ENCODE results near the gene CGB2. TPM values are rescaled to one million over a fixed set of nuclear protein-coding genes. Genes with fewer than 3 reads are reported as not detected.

CGB2 gene
- total RNA-seq, 5 donors from 2014 or later (not counting 1 experiment from before 2014, with no cell fraction given), result not detected

DNA sequence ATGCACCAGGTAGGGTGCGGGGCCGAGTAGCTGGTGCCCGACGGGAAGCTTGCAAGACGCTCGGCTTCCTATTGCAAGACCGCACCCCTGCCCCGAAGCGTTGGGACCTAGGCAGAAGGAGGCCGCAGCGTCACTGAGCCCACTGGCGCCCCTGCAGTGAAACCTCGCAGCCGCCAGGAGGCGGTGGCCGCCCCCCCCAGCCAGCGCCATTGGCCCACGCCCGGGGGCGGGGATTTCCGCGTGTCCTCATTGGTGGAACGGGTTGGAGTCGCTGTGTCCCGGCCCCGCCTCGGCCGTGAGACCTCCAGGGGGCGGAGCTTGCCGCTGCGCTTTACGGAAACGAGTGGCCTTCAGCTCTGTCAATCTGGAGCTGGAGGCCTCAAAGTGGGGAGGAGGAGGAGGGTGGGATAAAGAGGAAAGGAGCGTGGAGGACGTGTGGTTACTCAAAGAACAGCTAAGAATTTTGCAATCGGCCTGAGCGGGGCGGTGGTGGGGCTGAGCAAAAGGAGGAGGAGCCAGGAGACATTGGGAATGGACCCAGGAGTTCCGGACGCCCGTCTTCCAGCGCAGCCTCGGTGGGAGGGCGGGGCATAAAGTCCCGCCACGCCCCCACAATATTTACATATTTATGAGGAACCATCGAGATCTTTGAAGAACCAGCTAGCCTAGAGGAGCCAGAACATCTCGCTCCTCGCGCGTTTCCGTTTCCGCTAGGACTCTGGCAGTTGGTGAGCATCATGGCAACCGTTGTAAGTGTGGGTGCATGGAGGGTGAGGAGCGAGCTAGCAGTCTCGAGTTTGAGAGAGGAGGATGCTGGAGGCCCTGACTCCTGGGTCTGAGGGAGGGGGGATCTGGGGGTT is 38.3 kb upstream of the CGB2 start, which contains the start of the genes GYS1 and RUVBL2:
GYS1 (minus strand) TSS at position 135 of the 860 bp plus-strand sequence. CDS start 197 bp downstream, outside the sequence.
RUVBL2 (plus strand) TSS at position 713 of the 860 bp plus-strand sequence; CDS start at position 738, 25 bp downstream.
- ATAC-seq (replicated peaks in 1 of 4), result peak; percentile 89 to 96 (median 94)
- peak within 1 kb of the TSS; percentile 92 to 95 (median 94) for H3K4me3 Mint-ChIP-seq
- WGBS (ENCODE audit: insufficient coverage), result 0% methylated on average over 44 of the region's 56 CpGs
- H3K27me3 Mint-ChIP-seq, result no peaks in the 10 kb centered on the region
- H3K4me1 Mint-ChIP-seq, result peaks cover 40 to 54% (median 46%) of the 10 kb centered on the region in 3 donors
- peak within 1 kb of the TSS; percentile 86 for H3K27ac ChIP-seq (ENCODE audit: low read length)
- H3K36me3 ChIP-seq (ENCODE audit: control insufficient read depth in 2 of 2, extremely low read depth in 1 of 2, insufficient read depth in 1 of 2, low read length in 1 of 2), result peaks cover 0 to 4% of the 10 kb centered on the region in 2 donors
- peak within 1 kb of the TSS; percentile 84 to 95 for H3K4me3 ChIP-seq (ENCODE audit: control insufficient read depth in 1 of 2, extremely low read depth in 1 of 2, low read length in 1 of 2)
- H3K27me3 ChIP-seq (replicated peaks in 1 of 2; ENCODE audit: control insufficient read depth in 2 of 2, extremely low read depth in 1 of 2, insufficient read depth in 2 of 2, low read length in 1 of 2), result no peaks in the 10 kb centered on the region
- peaks cover 3 to 41% of the 10 kb centered on the region in 2 experiments for H3K4me1 ChIP-seq (ENCODE audit: control insufficient read depth in 1 of 2, extremely low read depth in 1 of 2, insufficient read depth in 2 of 2, low read length in 2 of 2)
- H3K36me3 Mint-ChIP-seq, result peaks cover 11% of the 10 kb centered on the region
- peak; percentile 97 to 100 (median 99) for DNase-seq
- no peaks in the 10 kb centered on the region for H3K9me3 ChIP-seq
- ChIA-PET CTCF (interaction anchor here (0.5 to 1.9 kb wide), 46 partner anchors 10 to 857 kb away, joined by 3 to 16 read pairs (median 4); partner anchors contain the start of genes AP2A1 (in 1 of the 2), DBP (in 1 of the 2), HSD17B14 (in 1 of the 2) and LIN7B (in 1 of the 2)), POLR2A (interaction anchor here (0.5 to 1.1 kb wide), 11 partner anchors 31 to 1954 kb away, joined by 3 to 5 read pairs (median 3); partner anchors contain the start of gene NUCB1 (in 1 of the 2))
- H3K27ac Mint-ChIP-seq, result peak within 1 kb of the TSS; percentile 92 to 95
- H3K9me3 Mint-ChIP-seq, result no peaks in the 10 kb centered on the region

DNA sequence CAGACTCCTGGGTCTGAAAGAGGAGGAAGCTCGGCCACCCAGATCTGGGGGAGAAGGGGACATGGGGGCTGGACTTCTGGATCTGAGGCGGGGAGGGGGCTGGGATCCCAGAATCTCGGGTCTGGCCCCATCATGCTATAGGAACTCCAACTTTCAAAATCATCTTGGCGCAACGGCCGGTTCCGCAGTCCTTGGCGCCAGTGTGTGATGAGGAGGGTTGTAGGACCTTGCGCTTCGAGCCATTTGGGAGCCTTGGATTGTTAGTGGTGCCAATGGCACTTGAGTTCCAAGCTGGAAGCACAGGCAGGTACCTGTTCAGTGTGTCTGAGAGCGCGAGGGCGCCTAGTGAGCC is 37.7 kb upstream of the CGB2 start:
- peaks cover 41 to 53% (median 46%) of the 10 kb centered on the region in 3 donors for H3K4me1 Mint-ChIP-seq
- peaks cover 3 to 41% of the 10 kb centered on the region in 2 experiments for H3K4me1 ChIP-seq (ENCODE audit: control insufficient read depth in 1 of 2, extremely low read depth in 1 of 2, insufficient read depth in 2 of 2, low read length in 2 of 2)
- POLR2A ChIA-PET, result interaction anchor here (0.5 to 1.1 kb wide), 5 partner anchors 83 to 1883 kb away, joined by 3 to 5 read pairs (median 3); no protein-coding TSS in a partner anchor
- DNase-seq (no peak), ATAC-seq (replicated peaks in 1 of 4) (no peak)
- H3K4me3 ChIP-seq (ENCODE audit: control insufficient read depth in 1 of 2, extremely low read depth in 1 of 2, low read length in 1 of 2), result peak overlapping the region; percentile 72 to 95
- H3K9me3 Mint-ChIP-seq, result no peaks in the 10 kb centered on the region
- no peaks in the 10 kb centered on the region for H3K27me3 ChIP-seq (replicated peaks in 1 of 2; ENCODE audit: control insufficient read depth in 2 of 2, extremely low read depth in 1 of 2, insufficient read depth in 2 of 2, low read length in 1 of 2)
- no peaks in the 10 kb centered on the region for H3K9me3 ChIP-seq
- H3K36me3 ChIP-seq (ENCODE audit: control insufficient read depth in 2 of 2, extremely low read depth in 1 of 2, insufficient read depth in 1 of 2, low read length in 1 of 2), result peaks cover 0 to 3% of the 10 kb centered on the region in 2 donors
- no peaks in the 10 kb centered on the region for H3K27me3 Mint-ChIP-seq
- peak overlapping the region; percentile 86 for H3K27ac ChIP-seq (ENCODE audit: low read length)
- H3K27ac Mint-ChIP-seq, result peak overlapping the region; percentile 92 to 95
- WGBS (ENCODE audit: insufficient coverage), result 6% methylated on average over 6 of the region's 13 CpGs
- H3K4me3 Mint-ChIP-seq, result peak overlapping the region; percentile 92 to 95 (median 94)
- H3K36me3 Mint-ChIP-seq, result peaks cover 5% of the 10 kb centered on the region
- CTCF ChIA-PET, result interaction anchor here (0.6 to 1.9 kb wide), 30 partner anchors 11 to 790 kb away, joined by 3 to 16 read pairs (median 4); partner anchors contain the start of genes HSD17B14 (in 1 of the 2), NUCB1 (in 1 of the 2), PIH1D1 (in 1 of the 2) and RPL18 (in 1 of the 2)

DNA sequence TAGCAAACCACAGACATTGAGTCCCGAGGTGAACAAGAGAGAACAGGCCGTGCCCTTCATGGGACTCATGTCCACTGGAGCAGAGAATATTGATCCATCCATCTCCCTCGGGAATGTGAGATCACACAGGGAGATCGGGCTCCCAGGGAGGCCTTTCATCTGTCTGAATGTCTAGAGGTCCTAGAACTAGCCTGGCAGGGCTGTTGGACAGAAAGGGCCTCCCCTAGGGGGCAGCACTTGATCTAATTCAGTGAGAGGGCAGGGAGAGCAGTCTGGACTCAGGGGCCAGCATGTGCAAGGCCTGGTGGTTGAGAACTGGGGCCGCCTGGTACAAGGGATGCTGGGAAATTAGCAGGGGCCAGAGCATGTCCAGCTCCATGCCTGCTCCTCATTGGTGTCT is 33.7 kb upstream of the CGB2 start:
- Histone ChIP-seq H3K27me3 (replicated peaks in 1 of 2; ENCODE audit: control insufficient read depth in 2 of 2, extremely low read depth in 1 of 2, insufficient read depth in 2 of 2, low read length in 1 of 2) (no peaks in the 10 kb centered on the region), H3K9me3 (no peaks in the 10 kb centered on the region), H3K27ac (ENCODE audit: low read length) (no peak overlapping the region), H3K4me1 (ENCODE audit: control insufficient read depth in 1 of 2, extremely low read depth in 1 of 2, insufficient read depth in 2 of 2, low read length in 2 of 2) (peaks cover 3 to 25% of the 10 kb centered on the region in 2 experiments), H3K4me3 (ENCODE audit: control insufficient read depth in 1 of 2, extremely low read depth in 1 of 2, low read length in 1 of 2) (no peak overlapping the region), H3K36me3 (ENCODE audit: control insufficient read depth in 2 of 2, extremely low read depth in 1 of 2, insufficient read depth in 1 of 2, low read length in 1 of 2) (peaks cover 0 to 4% of the 10 kb centered on the region in 2 donors)
- Mint-ChIP-seq H3K4me3 (no peak overlapping the region), H3K27ac (no peak overlapping the region), H3K9me3 (no peaks in the 10 kb centered on the region), H3K36me3 (peaks cover 5% of the 10 kb centered on the region), H3K4me1 (peaks cover 27 to 31% (median 30%) of the 10 kb centered on the region in 3 donors), H3K27me3 (no peaks in the 10 kb centered on the region)
- POLR2A ChIA-PET, result interaction anchor here in 1 of 2 donors (0.5 kb wide), 1 partner anchor 25 kb away, joined by 4 read pairs; no protein-coding TSS in a partner anchor
- CTCF ChIA-PET, result interaction anchor here in 1 of 2 donors (0.5 to 0.9 kb wide), 3 partner anchors 22 to 66 kb away, joined by 3 read pairs; no protein-coding TSS in a partner anchor
- ATAC-seq (replicated peaks in 1 of 4) (no peak), DNase-seq (peak in 20 of 35 experiments; percentile 20 to 55 (median 34))
- 78% methylated on average over 4 of the region's 5 CpGs for WGBS (ENCODE audit: insufficient coverage)

DNA sequence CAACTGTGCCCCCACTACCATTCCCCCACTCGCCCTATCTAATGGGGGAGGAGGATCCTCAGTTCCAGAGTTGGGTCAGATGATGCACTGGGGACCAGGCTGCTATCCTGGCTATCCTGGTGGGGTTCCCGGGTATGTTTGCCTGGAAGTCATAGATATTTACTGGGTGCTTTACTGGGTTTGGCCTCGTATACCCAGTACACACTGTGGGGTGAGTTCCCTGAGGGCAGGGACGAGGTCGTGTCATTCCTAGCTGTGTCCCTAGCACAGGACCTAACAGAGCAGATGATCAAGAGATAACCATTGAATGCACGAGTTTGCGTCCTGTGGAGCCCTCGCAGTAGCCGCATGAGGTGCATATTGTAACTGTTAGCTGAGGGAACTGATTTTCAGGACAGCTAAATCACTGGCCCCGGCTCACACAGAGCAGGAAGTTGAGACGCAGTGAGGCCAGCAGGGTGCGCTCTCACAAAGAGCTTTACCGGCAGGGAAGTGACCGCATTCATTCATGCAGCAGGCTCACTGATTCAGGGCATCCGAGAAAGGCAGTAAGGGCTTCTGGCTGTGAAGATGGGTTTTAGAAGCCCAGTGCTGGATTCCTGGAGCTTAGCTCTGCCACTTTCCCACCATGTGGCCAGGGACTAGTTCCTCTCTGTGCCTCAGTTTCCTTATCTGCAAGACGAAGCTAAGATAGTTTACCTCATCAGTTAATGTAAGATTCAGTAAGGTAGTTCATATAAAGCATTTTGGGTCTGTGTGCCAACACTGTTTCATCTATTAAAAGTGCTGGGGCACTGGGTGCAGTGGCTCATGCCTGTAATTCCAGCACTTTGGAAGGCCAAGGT is 32.0 kb upstream of the CGB2 start:
- Histone ChIP-seq H3K4me3 (ENCODE audit: control insufficient read depth in 1 of 2, extremely low read depth in 1 of 2, low read length in 1 of 2) (no peak overlapping the region), H3K27me3 (replicated peaks in 1 of 2; ENCODE audit: control insufficient read depth in 2 of 2, extremely low read depth in 1 of 2, insufficient read depth in 2 of 2, low read length in 1 of 2) (no peaks in the 10 kb centered on the region), H3K36me3 (ENCODE audit: control insufficient read depth in 2 of 2, extremely low read depth in 1 of 2, insufficient read depth in 1 of 2, low read length in 1 of 2) (peaks cover 4 to 18% of the 10 kb centered on the region in 2 donors), H3K9me3 (no peaks in the 10 kb centered on the region), H3K27ac (ENCODE audit: low read length) (no peak overlapping the region), H3K4me1 (ENCODE audit: control insufficient read depth in 1 of 2, extremely low read depth in 1 of 2, insufficient read depth in 2 of 2, low read length in 2 of 2) (peaks cover 0 to 15% of the 10 kb centered on the region in 2 experiments)
- H3K27me3 Mint-ChIP-seq, result no peaks in the 10 kb centered on the region
- CTCF ChIA-PET, result interaction anchor here (0.6 to 1.6 kb wide), 6 partner anchors 9 to 199 kb away, joined by 3 to 7 read pairs (median 5); partner anchors contain the start of gene HSD17B14 (in 1 of the 2)
- peaks cover 15 to 21% (median 20%) of the 10 kb centered on the region in 3 donors for H3K4me1 Mint-ChIP-seq
- H3K4me3 Mint-ChIP-seq, result no peak overlapping the region
- WGBS (ENCODE audit: insufficient coverage), result 71% methylated on average over 14 of the region's 16 CpGs
- H3K36me3 Mint-ChIP-seq, result peaks cover 11% of the 10 kb centered on the region
- POLR2A ChIA-PET, result interaction anchor here in 1 of 2 donors (0.5 to 0.6 kb wide), 2 partner anchors 92 to 354 kb away, joined by 4 to 12 read pairs; no protein-coding TSS in a partner anchor
- no peak overlapping the region for H3K27ac Mint-ChIP-seq
- DNase-seq, result peak; percentile 42 to 76 (median 63)
- peak; percentile 75 to 89 (median 84) for ATAC-seq (replicated peaks in 1 of 4)
- no peaks in the 10 kb centered on the region for H3K9me3 Mint-ChIP-seq

GRCh38 chr19:49004133-49004532 is 27.6 kb upstream of the CGB2 start:
- DNase-seq, result no peak
- ChIA-PET CTCF (interaction anchor here (0.6 to 0.7 kb wide), 3 partner anchors 22 to 111 kb away, joined by 4 to 5 read pairs (median 4); no protein-coding TSS in a partner anchor), POLR2A (no interaction called here)
- Mint-ChIP-seq H3K27ac (no peak overlapping the region), H3K9me3 (no peaks in the 10 kb centered on the region), H3K4me3 (no peak overlapping the region), H3K27me3 (no peaks in the 10 kb centered on the region), H3K4me1 (peaks cover 0 to 10% (median 7%) of the 10 kb centered on the region in 3 donors), H3K36me3 (peaks cover 23% of the 10 kb centered on the region)
- Histone ChIP-seq H3K4me3 (ENCODE audit: control insufficient read depth in 1 of 2, extremely low read depth in 1 of 2, low read length in 1 of 2) (no peak overlapping the region), H3K36me3 (ENCODE audit: control insufficient read depth in 2 of 2, extremely low read depth in 1 of 2, insufficient read depth in 1 of 2, low read length in 1 of 2) (peaks cover 10 to 42% of the 10 kb centered on the region in 2 donors), H3K27ac (ENCODE audit: low read length) (no peak overlapping the region), H3K4me1 (ENCODE audit: control insufficient read depth in 1 of 2, extremely low read depth in 1 of 2, insufficient read depth in 2 of 2, low read length in 2 of 2) (peaks cover 0 to 9% of the 10 kb centered on the region in 2 experiments), H3K27me3 (replicated peaks in 1 of 2; ENCODE audit: control insufficient read depth in 2 of 2, extremely low read depth in 1 of 2, insufficient read depth in 2 of 2, low read length in 1 of 2) (no peaks in the 10 kb centered on the region), H3K9me3 (no peaks in the 10 kb centered on the region)
- no peak for ATAC-seq (replicated peaks in 1 of 4)
- WGBS (ENCODE audit: insufficient coverage), result 98% methylated on average over 14 of the region's 15 CpGs

All from T-cell (primary cell).